Chondrocyte (in vitro differentiated cells): ENCODE data around the gene SENP1. TPM values are rescaled to one million over a fixed set of nuclear protein-coding genes. Genes with fewer than 3 reads are reported as not detected.

Experiments
- DNase-seq: peaks from one replicate; pipeline ENCODE4 v3.0.0; 2021; ENCODE audit warnings: mixed read lengths, low spot score
- H3K27ac Mint-ChIP-seq: one replicate; pipeline ENCODE4 v1.8.0; 2021; ENCODE audit warnings: mild to moderate bottlenecking, moderate library complexity, mixed read lengths; ENCODE audit not compliant: unreplicated experiment
- H3K27me3 Mint-ChIP-seq: 2 replicates; pipeline ENCODE4 v1.8.0; 2021; ENCODE audit warnings: low read depth, mixed read lengths
- H3K36me3 Mint-ChIP-seq: 2 replicates; pipeline ENCODE4 v1.8.0; 2021; ENCODE audit warnings: low read depth, mixed read lengths
- H3K4me1 Mint-ChIP-seq: 2 replicates; pipeline ENCODE4 v1.8.0; 2021; ENCODE audit warnings: low read depth, mild to moderate bottlenecking, mixed read lengths
- H3K4me3 Mint-ChIP-seq: one replicate; pipeline ENCODE4 v1.8.0; 2021; ENCODE audit warnings: mild to moderate bottlenecking, moderate library complexity, mixed read lengths; ENCODE audit not compliant: unreplicated experiment
- H3K9me3 Mint-ChIP-seq: 2 replicates; pipeline ENCODE4 v1.8.0; 2021; ENCODE audit warnings: low read depth, mixed read lengths
- total RNA-seq: library from RNA; stranded (reverse); gene quantifications from 3 replicates; pipeline ENCODE4 v1.2.1, GENCODE V29; 2021
- TF ChIP-seq, protein P1 (sequence below): fragments of 200-600 bp; sonication (generic); IDR thresholded peaks from 2 replicates; pipeline ENCODE4 v1.5.0; 2021; ENCODE audit warnings: antibody characterized with exemption, mild to moderate bottlenecking, moderate library complexity

SENP1 gene
- total RNA-seq, 1 donor from 2014 or later = 19.7 TPM

DNA sequence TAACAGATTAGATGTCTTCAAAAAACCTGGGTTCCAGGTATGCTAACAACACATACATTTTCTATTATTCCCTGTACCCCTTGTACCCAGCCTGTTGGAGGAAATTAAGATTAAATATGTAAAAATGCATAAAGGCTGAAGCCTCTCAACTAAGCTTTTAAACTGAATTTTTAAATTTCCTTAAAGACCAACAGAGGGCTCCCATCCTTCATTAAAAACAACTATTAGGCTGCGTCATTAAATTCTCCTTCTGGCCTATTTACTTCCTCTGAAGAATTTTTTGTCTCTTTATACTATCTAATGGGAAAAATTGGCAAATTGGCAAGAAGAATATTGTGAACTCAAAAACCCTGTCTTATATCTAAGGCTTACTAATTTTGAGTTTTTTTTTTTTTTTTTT, 21.8 kb downstream of the SENP1 start:
- no peak for DNase-seq

DNA sequence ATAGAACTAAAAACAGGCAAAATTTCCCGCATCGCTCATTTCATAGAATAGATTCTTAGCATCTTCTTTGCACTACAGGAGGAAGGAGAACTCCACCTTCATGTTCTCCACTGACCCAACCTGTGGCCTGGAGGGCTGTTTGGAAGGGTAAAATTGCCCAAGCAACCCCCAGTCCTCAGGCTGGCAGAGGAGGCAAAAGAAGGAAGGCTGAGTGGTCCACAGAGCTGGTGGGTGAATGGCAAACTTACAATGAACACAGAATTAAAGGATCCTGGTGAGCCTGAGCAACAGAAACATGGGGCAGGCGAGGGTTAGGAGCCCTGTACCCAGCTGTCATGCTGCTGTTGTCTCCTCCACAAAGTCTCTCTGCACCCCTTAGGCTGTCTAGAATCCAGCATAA, 25.1 kb downstream of the SENP1 start:
- peaks cover 17% of the 10 kb centered on the region for H3K36me3 Mint-ChIP-seq
- TF ChIP-seq, protein P1, sequence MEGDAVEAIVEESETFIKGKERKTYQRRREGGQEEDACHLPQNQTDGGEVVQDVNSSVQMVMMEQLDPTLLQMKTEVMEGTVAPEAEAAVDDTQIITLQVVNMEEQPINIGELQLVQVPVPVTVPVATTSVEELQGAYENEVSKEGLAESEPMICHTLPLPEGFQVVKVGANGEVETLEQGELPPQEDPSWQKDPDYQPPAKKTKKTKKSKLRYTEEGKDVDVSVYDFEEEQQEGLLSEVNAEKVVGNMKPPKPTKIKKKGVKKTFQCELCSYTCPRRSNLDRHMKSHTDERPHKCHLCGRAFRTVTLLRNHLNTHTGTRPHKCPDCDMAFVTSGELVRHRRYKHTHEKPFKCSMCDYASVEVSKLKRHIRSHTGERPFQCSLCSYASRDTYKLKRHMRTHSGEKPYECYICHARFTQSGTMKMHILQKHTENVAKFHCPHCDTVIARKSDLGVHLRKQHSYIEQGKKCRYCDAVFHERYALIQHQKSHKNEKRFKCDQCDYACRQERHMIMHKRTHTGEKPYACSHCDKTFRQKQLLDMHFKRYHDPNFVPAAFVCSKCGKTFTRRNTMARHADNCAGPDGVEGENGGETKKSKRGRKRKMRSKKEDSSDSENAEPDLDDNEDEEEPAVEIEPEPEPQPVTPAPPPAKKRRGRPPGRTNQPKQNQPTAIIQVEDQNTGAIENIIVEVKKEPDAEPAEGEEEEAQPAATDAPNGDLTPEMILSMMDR = no peak
- H3K27me3 Mint-ChIP-seq = no peaks in the 10 kb centered on the region
- H3K9me3 Mint-ChIP-seq = peaks cover 8% of the 10 kb centered on the region
- no peak overlapping the region for H3K27ac Mint-ChIP-seq
- no peak overlapping the region for H3K4me3 Mint-ChIP-seq
- no peaks in the 10 kb centered on the region for H3K4me1 Mint-ChIP-seq
- no peak for DNase-seq

More for the DNA sequence above, 21.8 kb downstream of the SENP1 start:
- H3K36me3 Mint-ChIP-seq = peaks cover 16% of the 10 kb centered on the region
- no peaks in the 10 kb centered on the region for H3K27me3 Mint-ChIP-seq
- TF ChIP-seq, protein P1 = peak; percentile 80
- no peaks in the 10 kb centered on the region for H3K9me3 Mint-ChIP-seq
- no peaks in the 10 kb centered on the region for H3K4me1 Mint-ChIP-seq
- H3K4me3 Mint-ChIP-seq = no peak overlapping the region
- no peak overlapping the region for H3K27ac Mint-ChIP-seq

DNA sequence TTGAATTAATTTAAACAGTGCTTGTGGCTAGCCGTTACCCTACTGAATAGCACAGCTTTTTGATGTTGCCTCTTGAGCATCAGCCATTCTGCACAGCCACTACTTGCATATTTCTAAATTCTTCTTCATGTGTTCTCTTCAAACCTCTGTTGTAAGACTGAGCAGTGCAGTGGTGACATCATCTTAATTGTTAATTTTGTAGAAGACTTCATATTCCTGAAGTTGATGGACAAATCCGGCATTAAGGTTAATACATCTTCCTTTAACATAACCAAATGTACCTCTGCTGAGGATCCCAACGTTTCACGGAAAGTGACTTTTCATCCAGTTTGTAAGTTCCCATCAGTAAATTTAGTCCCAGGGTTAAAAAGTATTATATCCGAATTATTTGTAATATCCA, 25.6 kb downstream of the SENP1 start:
- H3K27ac Mint-ChIP-seq = no peak overlapping the region
- peaks cover 17% of the 10 kb centered on the region for H3K36me3 Mint-ChIP-seq
- no peak overlapping the region for H3K4me3 Mint-ChIP-seq
- no peak for DNase-seq
- TF ChIP-seq, protein P1 = no peak
- H3K4me1 Mint-ChIP-seq = no peaks in the 10 kb centered on the region
- H3K9me3 Mint-ChIP-seq = peaks cover 8% of the 10 kb centered on the region
- no peaks in the 10 kb centered on the region for H3K27me3 Mint-ChIP-seq

DNA sequence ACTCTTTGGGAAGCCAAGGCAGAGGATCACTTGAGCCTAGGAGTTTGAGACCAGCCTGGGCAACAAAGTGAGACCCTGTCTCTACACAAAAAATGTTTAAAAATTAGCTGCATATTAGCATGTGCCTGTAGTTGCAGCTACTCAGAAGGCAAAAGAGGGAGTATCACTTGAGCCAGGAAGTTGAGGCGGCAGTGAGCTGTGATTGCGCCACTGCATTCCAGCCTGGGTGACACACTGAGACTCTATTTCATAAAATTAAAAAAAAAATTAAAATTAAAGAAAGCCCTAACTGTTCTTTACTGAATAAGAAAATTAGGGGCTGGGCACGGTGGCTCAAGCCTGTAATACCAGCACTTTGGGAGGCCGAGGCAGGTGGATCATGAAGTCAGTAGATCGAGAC, 27.0 kb downstream of the SENP1 start:
- no peak for DNase-seq
- H3K4me1 Mint-ChIP-seq = no peaks in the 10 kb centered on the region
- TF ChIP-seq, protein P1 = no peak
- H3K36me3 Mint-ChIP-seq = peaks cover 17% of the 10 kb centered on the region
- no peak overlapping the region for H3K27ac Mint-ChIP-seq
- H3K4me3 Mint-ChIP-seq = no peak overlapping the region
- H3K27me3 Mint-ChIP-seq = no peaks in the 10 kb centered on the region
- H3K9me3 Mint-ChIP-seq = peaks cover 8% of the 10 kb centered on the region

DNA sequence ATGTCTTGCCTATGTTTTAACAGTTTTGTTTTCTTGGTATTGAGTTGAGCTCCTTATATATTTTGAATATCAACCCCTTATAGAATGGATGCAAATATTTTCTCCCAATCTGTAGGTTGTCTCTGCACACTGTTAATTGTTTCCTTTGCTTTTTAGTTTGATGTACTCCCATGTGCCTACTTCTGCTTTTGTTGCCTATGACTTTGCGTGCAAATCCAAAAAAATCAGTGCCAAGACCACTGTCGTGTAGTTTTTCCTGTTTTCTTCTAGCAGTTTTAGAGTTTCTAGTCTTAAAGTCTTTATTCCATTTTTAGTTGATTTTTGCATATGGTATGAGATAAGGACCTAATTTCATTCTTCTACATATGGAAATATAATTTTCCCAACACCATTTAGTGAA, 28.8 kb downstream of the SENP1 start:
- peaks cover 8% of the 10 kb centered on the region for H3K9me3 Mint-ChIP-seq
- no peaks in the 10 kb centered on the region for H3K4me1 Mint-ChIP-seq
- peaks cover 19% of the 10 kb centered on the region for H3K36me3 Mint-ChIP-seq
- H3K4me3 Mint-ChIP-seq = no peak overlapping the region
- no peak for DNase-seq
- H3K27me3 Mint-ChIP-seq = no peaks in the 10 kb centered on the region
- no peak overlapping the region for H3K27ac Mint-ChIP-seq
- TF ChIP-seq, protein P1 = no peak
